Cardiac fibroblast (primary cell): ENCODE data around the gene OSBPL9.
A peak's percentile ranks its signal among the peaks of the same experiment; 100 is the strongest.

Experiments
- DNase-seq, 2 donors: peaks; one replicate each; pipeline versions ENCODE4 v3.0.0 to v3.0.0-alpha.2; 2010; ENCODE audit warnings: low read depth in 2 of 2
- H3K4me3 ChIP-seq, 2 donors: replicated peaks in 1 of 2; 1 replicate in 1 of 2; 2 replicates in 1 of 2; pipeline ENCODE4 v1.5.1; 2011; ENCODE audit warnings: low read depth in 2 of 2, low read length in 2 of 2, mild to moderate bottlenecking in 2 of 2, moderate library complexity in 1 of 2
- TF ChIP-seq, protein P1 (sequence below): IDR thresholded peaks from one replicate; pipeline ENCODE4 v1.5.1; 2011; ENCODE audit warnings: low read depth, mild to moderate bottlenecking, low read length, inconsistent platforms

Gene OSBPL9

DNA sequence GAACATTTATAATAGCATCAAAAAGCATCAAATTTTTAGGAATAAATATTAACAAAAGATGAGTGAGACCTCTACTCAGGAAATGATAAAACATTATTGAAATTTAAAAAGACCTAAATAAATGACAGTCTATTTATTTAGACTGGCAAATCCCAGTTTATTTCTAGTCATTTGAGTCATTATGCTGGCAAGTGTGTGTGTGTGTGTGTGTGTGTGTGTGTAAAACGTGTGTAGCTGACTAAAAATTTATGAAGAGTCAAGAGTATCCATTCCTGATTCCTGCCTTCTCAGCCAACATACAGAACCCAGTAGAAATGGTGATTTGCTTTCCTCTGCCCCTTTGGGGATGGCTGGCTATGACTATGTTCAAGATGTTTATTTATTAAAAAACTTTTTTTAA, 46.2 kb downstream of the OSBPL9 start:
- DNase-seq: no peak
- TF ChIP-seq, protein P1, sequence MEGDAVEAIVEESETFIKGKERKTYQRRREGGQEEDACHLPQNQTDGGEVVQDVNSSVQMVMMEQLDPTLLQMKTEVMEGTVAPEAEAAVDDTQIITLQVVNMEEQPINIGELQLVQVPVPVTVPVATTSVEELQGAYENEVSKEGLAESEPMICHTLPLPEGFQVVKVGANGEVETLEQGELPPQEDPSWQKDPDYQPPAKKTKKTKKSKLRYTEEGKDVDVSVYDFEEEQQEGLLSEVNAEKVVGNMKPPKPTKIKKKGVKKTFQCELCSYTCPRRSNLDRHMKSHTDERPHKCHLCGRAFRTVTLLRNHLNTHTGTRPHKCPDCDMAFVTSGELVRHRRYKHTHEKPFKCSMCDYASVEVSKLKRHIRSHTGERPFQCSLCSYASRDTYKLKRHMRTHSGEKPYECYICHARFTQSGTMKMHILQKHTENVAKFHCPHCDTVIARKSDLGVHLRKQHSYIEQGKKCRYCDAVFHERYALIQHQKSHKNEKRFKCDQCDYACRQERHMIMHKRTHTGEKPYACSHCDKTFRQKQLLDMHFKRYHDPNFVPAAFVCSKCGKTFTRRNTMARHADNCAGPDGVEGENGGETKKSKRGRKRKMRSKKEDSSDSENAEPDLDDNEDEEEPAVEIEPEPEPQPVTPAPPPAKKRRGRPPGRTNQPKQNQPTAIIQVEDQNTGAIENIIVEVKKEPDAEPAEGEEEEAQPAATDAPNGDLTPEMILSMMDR: no peak
- H3K4me3 ChIP-seq: no peak overlapping the region

DNA sequence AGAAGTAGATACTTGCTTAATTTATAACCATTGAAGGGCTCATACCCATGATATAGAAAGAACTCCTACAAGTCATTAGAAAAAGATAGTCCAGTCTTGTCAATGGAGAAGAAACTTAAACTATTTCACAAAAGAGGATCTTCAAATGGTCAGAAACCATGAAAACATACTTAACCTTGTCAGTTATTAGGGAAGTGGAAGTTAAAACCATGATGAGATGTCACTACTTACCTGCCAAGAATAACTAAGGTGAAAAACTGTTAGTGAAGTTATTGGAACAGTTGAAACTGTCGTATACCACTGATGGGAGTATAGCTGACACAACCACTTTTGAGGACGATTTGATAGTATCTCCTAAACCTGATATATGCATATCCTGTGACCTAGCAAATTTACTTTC, 46.8 kb downstream of the OSBPL9 start:
- no peak for DNase-seq
- no peak overlapping the region for H3K4me3 ChIP-seq
- TF ChIP-seq, protein P1: no peak

DNA sequence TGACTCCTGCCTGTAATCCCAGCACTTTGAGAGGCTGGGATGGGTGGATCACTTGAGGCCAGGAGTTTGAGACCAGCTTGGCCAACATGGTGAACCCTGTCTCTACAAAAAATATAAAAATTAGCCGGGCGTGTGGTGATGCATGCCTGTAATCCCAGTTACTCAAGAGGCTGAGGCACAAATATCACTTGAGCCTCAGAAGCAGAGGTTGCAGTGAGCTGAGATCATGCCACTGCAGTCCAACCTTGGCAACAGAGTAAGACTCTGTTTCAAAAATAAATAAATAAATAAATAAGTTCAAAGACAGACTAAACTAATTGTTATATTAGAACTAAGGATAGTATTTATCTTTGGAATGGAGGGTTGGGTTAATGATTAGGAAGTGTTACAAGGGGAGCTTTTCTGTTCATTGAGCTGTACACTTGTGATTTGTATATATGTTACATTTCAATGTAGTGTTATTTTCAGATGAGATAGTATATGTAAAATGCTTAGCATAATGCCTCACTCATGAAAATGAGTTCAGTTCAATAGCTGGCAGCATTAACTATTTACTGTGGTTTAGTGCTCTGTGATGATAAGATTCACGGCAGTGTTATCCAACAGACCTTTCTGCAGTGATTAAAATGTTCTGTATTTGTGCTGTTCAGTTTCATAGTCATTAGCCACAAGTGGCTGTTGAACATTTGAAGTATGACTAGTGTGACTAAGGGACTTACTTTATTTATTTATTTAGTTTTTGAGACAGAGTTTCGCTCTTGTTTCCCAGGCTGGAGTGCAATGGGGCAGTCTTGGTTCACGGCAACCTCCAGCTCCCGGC, 47.7 kb downstream of the OSBPL9 start:
- DNase-seq: peak in 1 of 2 donors; percentile 71
- TF ChIP-seq, protein P1: no peak
- H3K4me3 ChIP-seq: no peak overlapping the region

DNA sequence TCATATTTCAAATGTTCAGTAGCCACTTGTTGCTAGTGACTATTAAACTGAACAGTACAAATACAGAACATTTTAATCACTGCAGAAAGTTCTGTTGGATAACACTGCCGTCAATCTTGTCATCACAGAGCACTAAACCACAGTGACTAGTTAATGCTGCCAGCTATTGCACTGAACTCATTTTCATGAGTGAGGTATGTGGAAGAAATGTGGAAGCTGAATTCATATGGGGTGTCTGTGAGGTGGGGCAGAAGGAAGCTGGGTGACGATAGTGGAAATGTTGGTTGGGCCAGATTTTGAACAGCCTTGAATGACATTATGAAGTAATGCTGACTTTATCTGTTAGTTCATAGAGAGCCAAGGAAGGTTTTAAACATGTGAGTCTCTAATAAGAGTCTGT, 49.6 kb downstream of the OSBPL9 start:
- TF ChIP-seq, protein P1: no peak
- H3K4me3 ChIP-seq: no peak overlapping the region
- DNase-seq: peak; percentile 85 to 89

DNA sequence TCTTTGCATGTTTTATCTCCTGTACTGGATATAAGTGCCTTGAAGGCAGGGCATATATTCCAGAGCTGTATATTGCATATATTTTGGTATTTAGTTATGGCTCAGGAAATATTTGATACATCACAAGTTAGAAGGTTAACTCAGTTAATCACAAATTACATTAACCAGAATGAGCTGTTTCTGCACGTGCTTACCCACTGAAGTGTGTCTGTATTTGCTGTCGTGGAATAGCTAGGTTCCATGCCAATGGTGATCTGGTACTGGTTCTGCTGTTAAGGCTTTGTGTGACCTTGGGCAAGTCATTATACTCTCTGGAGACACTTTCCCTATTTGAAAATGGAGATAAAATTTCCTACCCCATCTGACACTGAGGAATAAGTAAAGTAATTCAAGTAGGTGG, 50.7 kb downstream of the OSBPL9 start:
- no peak for DNase-seq
- no peak overlapping the region for H3K4me3 ChIP-seq
- TF ChIP-seq, protein P1: no peak

DNA sequence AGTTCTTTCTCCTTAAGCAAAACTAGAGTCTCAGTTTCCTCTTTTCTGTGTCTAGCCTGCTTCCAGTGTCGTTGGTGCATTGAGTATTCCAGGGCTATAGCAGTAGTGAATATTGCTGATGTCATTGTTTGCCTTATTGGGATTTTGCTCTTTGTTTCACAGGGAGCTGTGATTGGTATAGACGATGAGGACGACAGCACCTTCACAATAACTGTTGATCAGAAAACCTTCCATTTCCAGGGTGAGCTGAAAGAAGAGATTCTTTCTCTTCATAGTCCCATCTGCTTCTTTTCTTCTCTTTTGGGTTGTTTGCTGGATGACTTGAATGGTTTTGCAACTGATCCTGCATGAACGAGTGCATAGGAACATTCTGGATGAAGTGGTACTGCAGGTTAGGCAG, 52.4 kb downstream of the OSBPL9 start:
- TF ChIP-seq, protein P1: no peak
- DNase-seq: no peak
- no peak overlapping the region for H3K4me3 ChIP-seq
